B cell (primary cell): ENCODE results near the gene LRRC39. TPM values are rescaled to one million over a fixed set of nuclear protein-coding genes. Genes with fewer than 3 reads are reported as not detected.

Source experiments
- ATAC-seq: fragments of 200-7000 bp; cut with Tn5 transposase; one replicate; pipeline ENCODE4 v1.10.0; 2021; ENCODE audit warnings: low read depth, mild to moderate bottlenecking, moderate number of reproducible peaks, moderate library complexity
- CTCF ChIA-PET: fragments of 350-600 bp; sonication (Branson Sonifier 250); formaldehyde crosslinking; loops from one replicate; lab custom pipeline; 2021; ENCODE audit warnings: antibody characterized with exemption, inconsistent platforms; lab: Charles Lee
- POLR2A ChIA-PET: fragments of 350-600 bp; sonication (Branson Sonifier 250); formaldehyde crosslinking; loops from one replicate; lab custom pipeline; 2021; ENCODE audit warnings: antibody characterized with exemption; lab: Charles Lee
- DNase-seq: peaks from one replicate; pipeline ENCODE4 v3.0.0; 2013
- H2AFZ ChIP-seq: 2 replicates; pipeline ENCODE4 v1.6.1; 2012; ENCODE audit warnings: mild to moderate bottlenecking, low read depth, low read length; ENCODE audit not compliant: insufficient read depth, poor library complexity, severe bottlenecking
- H3K27ac ChIP-seq, 2 donors: 1 replicate in 1 of 2; 2 replicates in 1 of 2; pipeline ENCODE4 v1.5.1; 2012 to 2013; ENCODE audit warnings: low read length in 2 of 2, mild to moderate bottlenecking in 2 of 2, moderate library complexity in 1 of 2
- H3K27me3 ChIP-seq, 4 experiments: fragments of 200-600 bp in 1 of 4; sonication (generic) in 1 of 4; replicated peaks in 1 of 4; 1 replicate in 2 of 4; 2 replicates in 2 of 4; pipeline versions ENCODE4 v1.6.1 to v1.7.0; 2013 to 2016; ENCODE audit warnings: low read length in 3 of 4, mild to moderate bottlenecking in 2 of 4, mixed read lengths in 1 of 4, moderate library complexity in 1 of 4; ENCODE audit not compliant: insufficient read depth in 4 of 4, control insufficient read depth in 3 of 4; ENCODE audit errors: control extremely low read depth in 1 of 4
- H3K36me3 ChIP-seq, 2 experiments: replicated peaks in 1 of 2; 1 replicate in 1 of 2; 2 replicates in 1 of 2; pipeline versions ENCODE4 v1.6.1 to v1.7.1; 2013; ENCODE audit warnings: low read length in 1 of 2; ENCODE audit not compliant: insufficient read depth in 2 of 2, control insufficient read depth in 1 of 2; ENCODE audit errors: control extremely low read depth in 1 of 2, extremely low read depth in 1 of 2
- H3K4me1 ChIP-seq, 2 donors: fragments of 200-600 bp in 1 of 2; sonication (generic) in 1 of 2; 1 replicate in 1 of 2; 2 replicates in 1 of 2; pipeline versions ENCODE4 v1.5.1 to v1.6.1; 2013 to 2017; ENCODE audit warnings: low read length in 2 of 2; ENCODE audit not compliant: control insufficient read depth in 2 of 2, insufficient read depth in 2 of 2
- H3K4me2 ChIP-seq: replicated peaks from 2 replicates; pipeline ENCODE3; 2012; ENCODE audit warnings: mild to moderate bottlenecking, low read depth, low read length; ENCODE audit not compliant: poor library complexity, severe bottlenecking
- H3K4me3 ChIP-seq, 5 experiments: fragments of 200-600 bp in 1 of 5; sonication (generic) in 1 of 5; 1 replicate in 3 of 5; 2 replicates in 2 of 5; pipeline versions ENCODE4 v1.5.1 to v1.7.0; 2011 to 2016; ENCODE audit warnings: low read length in 4 of 5, mild to moderate bottlenecking in 4 of 5, low read depth in 2 of 5, control low read depth in 1 of 5, moderate library complexity in 1 of 5; ENCODE audit not compliant: insufficient read depth in 1 of 5; ENCODE audit errors: control extremely low read depth in 1 of 5, extremely low read depth in 1 of 5
- H3K79me2 ChIP-seq: fragments of 200-600 bp; sonication (generic); one replicate; pipeline ENCODE4 v1.6.0; 2016; ENCODE audit warnings: low read length; ENCODE audit not compliant: control insufficient read depth, insufficient read depth
- H3K9ac ChIP-seq: fragments of 200-600 bp; sonication (generic); 2 replicates; pipeline ENCODE4 v1.6.1; 2017; ENCODE audit warnings: mild to moderate bottlenecking, low read length, moderate library complexity
- H3K9me3 ChIP-seq, 3 donors: one replicate each; pipeline versions ENCODE4 v1.6.1 to v1.7.1; 2013; ENCODE audit warnings: low read length in 2 of 3; ENCODE audit not compliant: control insufficient read depth in 2 of 3, insufficient read depth in 1 of 3; ENCODE audit errors: control extremely low read depth in 1 of 3
- H4K20me1 ChIP-seq: 2 replicates; pipeline ENCODE4 v1.6.0; 2012; ENCODE audit warnings: mild to moderate bottlenecking, low read length; ENCODE audit not compliant: insufficient read depth, control insufficient read depth, poor library complexity, severe bottlenecking
- H3K27ac Mint-ChIP-seq: one replicate; pipeline ENCODE4 v1.8.0; 2021; ENCODE audit warnings: mixed read lengths
- H3K27me3 Mint-ChIP-seq: one replicate; pipeline ENCODE4 v1.8.0; 2021; ENCODE audit warnings: mixed read lengths
- H3K4me1 Mint-ChIP-seq: one replicate; pipeline ENCODE4 v1.8.0; 2021; ENCODE audit warnings: mixed read lengths
- H3K4me3 Mint-ChIP-seq: one replicate; pipeline ENCODE4 v1.8.0; 2021; ENCODE audit warnings: mixed read lengths
- H3K9me3 Mint-ChIP-seq: one replicate; pipeline ENCODE4 v1.8.0; 2022; ENCODE audit warnings: mixed read lengths; ENCODE audit not compliant: insufficient read depth
- CTCF ChIP-seq: fragments of 200-600 bp; IDR thresholded peaks from one replicate; pipeline ENCODE4 v1.8.0; 2022; ENCODE audit warnings: antibody characterized with exemption, mild to moderate bottlenecking
- EZH2 ChIP-seq: IDR thresholded peaks from 2 replicates; pipeline ENCODE4 v1.6.1; 2012; ENCODE audit warnings: borderline replicate concordance, low read depth, mild to moderate bottlenecking, moderate library complexity, low read length; ENCODE audit not compliant: insufficient read depth, poor library complexity, severe bottlenecking
- WGBS: methylation state at CpG from one replicate; pipeline ENCODE4 v1.1.5; 2013; ENCODE audit warnings: missing lambda C conversion rate; ENCODE audit not compliant: insufficient coverage; 5-methylcytosine and 5-hydroxymethylcytosine counted together
- intact Hi-C: fragments of 100-400 bp; cut with micrococcal nuclease; formaldehyde crosslinking; loops from one replicate; pipeline ENCODE4 v1.10.0; 2022
- polyA plus RNA-seq: library from polyadenylated mRNA; depleted of rRNA; stranded (reverse); fragments of >200 nt; gene quantifications from 2 replicates; pipeline ENCODE4 v1.2.3, GENCODE V29; 2012
- total RNA-seq, 2 donors: library from RNA; stranded (reverse); fragments of 120-200 nt in 1 of 2; gene quantifications; 1 replicate in 1 of 2; 2 replicates in 1 of 2; pipeline versions ENCODE4 v1.2.3 to v1.2.4, GENCODE V29; 2013 to 2022

LRRC39 gene
- total and polyA plus RNA-seq, 2 donors (not counting 1 experiment from before 2014, with no cell fraction given) = 0.91 to 1.5 TPM

GRCh38 chr1:100145116-100145515 is 32.9 kb downstream of the LRRC39 start:
- no peak overlapping the region for H3K27ac ChIP-seq
- ChIA-PET POLR2A (no interaction called here), CTCF (no interaction called here)
- H3K9me3 ChIP-seq = no peaks in the 10 kb centered on the region
- Mint-ChIP-seq H3K4me1 (no peaks in the 10 kb centered on the region), H3K4me3 (no peak overlapping the region), H3K9me3 (no peaks in the 10 kb centered on the region), H3K27me3 (no peaks in the 10 kb centered on the region), H3K27ac (peak overlapping the region; percentile 15)
- no peak overlapping the region for H3K9ac ChIP-seq
- no peak overlapping the region for H3K4me2 ChIP-seq
- no peaks in the 10 kb centered on the region for H3K79me2 ChIP-seq
- WGBS = 100% methylated on average over 1 of the region's 3 CpGs
- DNase-seq (no peak), ATAC-seq (no peak)
- no peak overlapping the region for H3K4me3 ChIP-seq
- H2AFZ ChIP-seq = no peak overlapping the region
- H3K27me3 ChIP-seq = no peaks in the 10 kb centered on the region
- TF ChIP-seq CTCF (no peak), EZH2 (no peak)
- intact Hi-C loops = no loop called here
- H4K20me1 ChIP-seq = no peaks in the 10 kb centered on the region
- H3K4me1 ChIP-seq = no peaks in the 10 kb centered on the region
- H3K36me3 ChIP-seq = peaks cover 7 to 65% of the 10 kb centered on the region in 2 experiments

GRCh38 chr1:100142343-100142742 is 35.7 kb downstream of the LRRC39 start:
- CTCF ChIA-PET = no interaction called here
- ATAC-seq (no peak), DNase-seq (no peak)
- POLR2A ChIA-PET = no interaction called here
- Histone ChIP-seq H3K36me3 (peaks cover 18 to 85% of the 10 kb centered on the region in 2 experiments), H3K4me1 (no peaks in the 10 kb centered on the region), H2AFZ (no peak overlapping the region), H3K9me3 (no peaks in the 10 kb centered on the region), H4K20me1 (no peaks in the 10 kb centered on the region), H3K9ac (no peak overlapping the region), H3K4me3 (no peak overlapping the region), H3K27me3 (no peaks in the 10 kb centered on the region), H3K27ac (no peak overlapping the region), H3K4me2 (no peak overlapping the region), H3K79me2 (no peaks in the 10 kb centered on the region)
- intact Hi-C loops = no loop called here
- Mint-ChIP-seq H3K4me1 (no peaks in the 10 kb centered on the region), H3K27ac (no peak overlapping the region), H3K27me3 (no peaks in the 10 kb centered on the region), H3K9me3 (no peaks in the 10 kb centered on the region), H3K4me3 (no peak overlapping the region)
- WGBS = 100% methylated on average over 1 of the region's 3 CpGs
- TF ChIP-seq EZH2 (no peak), CTCF (no peak)
